GM21447 (cell line): Measurements from ENCODE around the gene PACSIN1.

ENCODE experiments used
- ATAC-seq: cut with Tn5 transposase; IDR thresholded peaks from one replicate; pipeline ENCODE4 v1.9.1; 2021; ENCODE audit not compliant: unreplicated experiment

PACSIN1 gene

GRCh38 chr6:34526992-34527728, 61.3 kb downstream of the PACSIN1 start:
- peak; percentile 81 for ATAC-seq

GRCh38 chr6:34527751-34528670, 62.1 kb downstream of the PACSIN1 start:
- ATAC-seq: no peak

GRCh38 chr6:34528996-34529664, 63.3 kb downstream of the PACSIN1 start:
- no peak for ATAC-seq

DNA sequence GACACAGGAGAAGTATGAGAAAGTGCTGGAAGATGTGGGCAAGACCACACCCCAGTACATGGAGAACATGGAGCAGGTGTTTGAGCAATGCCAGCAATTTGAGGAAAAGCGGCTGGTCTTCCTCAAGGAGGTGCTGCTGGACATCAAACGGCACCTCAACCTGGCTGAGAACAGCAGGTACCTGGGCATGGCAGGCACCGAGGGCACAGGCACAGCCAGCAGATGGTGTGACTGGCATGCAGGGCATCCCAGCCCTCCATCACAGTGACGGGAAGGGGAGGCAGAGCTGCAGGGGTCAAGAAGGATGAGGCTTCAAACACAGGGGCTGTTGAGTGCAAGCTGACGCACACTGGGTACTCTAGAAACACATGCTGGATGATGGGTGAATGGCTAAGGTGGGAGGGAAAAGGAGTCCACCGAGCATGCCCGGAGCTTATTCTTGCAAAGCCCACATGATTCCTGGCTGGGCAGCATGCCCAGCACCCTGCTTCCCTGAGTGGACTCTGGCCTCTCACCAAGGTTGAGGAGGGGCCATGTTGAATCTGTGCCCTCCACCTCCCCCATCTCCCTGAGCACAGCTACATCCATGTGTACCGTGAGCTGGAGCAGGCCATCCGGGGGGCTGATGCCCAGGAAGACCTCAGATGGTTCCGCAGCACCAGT, 63.9 kb downstream of the PACSIN1 start:
- ATAC-seq: no peak

DNA sequence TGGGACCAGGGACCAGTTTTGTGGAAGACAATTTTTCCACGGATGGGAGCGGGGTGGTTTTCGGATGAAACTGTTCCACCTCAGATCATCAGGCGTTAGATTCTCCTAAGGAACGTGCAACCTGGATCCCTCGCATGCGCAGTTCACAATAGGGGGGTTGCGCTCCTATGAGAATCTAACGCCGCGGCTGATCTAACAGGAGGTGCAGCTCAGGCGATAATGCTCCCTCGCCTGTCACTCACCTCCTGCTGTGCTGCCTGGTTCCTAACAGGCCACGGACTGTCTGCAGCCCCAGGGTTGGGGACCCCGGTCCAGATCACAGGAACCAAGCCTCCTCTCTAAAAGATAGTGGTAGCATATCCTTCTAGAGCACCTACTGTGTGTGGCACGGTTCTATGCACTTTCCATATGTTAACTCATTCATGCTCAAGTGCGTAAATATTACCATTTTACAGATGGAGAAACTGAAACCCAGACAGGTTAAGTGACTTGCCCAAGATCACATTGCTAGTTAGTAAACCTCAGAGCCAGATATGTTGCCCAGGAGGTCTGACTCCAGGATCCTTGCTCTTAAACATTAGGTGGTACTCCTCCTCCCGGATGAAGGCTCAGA, 65.0 kb downstream of the PACSIN1 start:
- no peak for ATAC-seq

- no peak for ATAC-seq
These were observed 65.8 kb downstream of the PACSIN1 start for GRCh38 chr6:34531580-34532201.

GRCh38 chr6:34532230-34532629, 66.4 kb downstream of the PACSIN1 start:
- no peak for ATAC-seq

GRCh38 chr6:34534146-34534545, 68.3 kb downstream of the PACSIN1 start:
- ATAC-seq: no peak

GRCh38 chr6:34534656-34535055, 68.8 kb downstream of the PACSIN1 start:
- ATAC-seq: no peak

DNA sequence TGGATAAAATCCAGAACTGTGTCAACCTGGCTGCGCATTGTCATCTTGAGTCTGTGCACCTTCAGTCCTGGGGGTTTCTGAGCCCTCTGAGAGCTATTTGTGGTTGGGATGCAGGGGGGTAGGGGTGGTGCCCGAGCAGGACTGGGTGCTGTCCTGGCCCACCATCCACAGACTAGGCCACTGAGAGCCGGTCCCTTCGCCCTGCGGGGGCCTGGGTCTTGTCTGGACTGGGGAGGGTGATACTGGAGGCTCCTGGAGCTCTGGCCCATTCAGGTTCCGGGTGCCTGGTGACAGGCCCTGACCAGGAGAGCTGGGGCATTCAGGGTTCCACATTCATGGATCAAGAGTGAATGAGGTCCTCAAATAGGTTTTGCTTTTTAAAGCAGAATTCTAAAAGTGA, 69.3 kb downstream of the PACSIN1 start:
- ATAC-seq: no peak

GRCh38 chr6:34535646-34536045, 69.8 kb downstream of the PACSIN1 start:
- ATAC-seq: no peak

- no peak for ATAC-seq
These were observed 70.5 kb downstream of the PACSIN1 start for GRCh38 chr6:34536251-34536958.

DNA sequence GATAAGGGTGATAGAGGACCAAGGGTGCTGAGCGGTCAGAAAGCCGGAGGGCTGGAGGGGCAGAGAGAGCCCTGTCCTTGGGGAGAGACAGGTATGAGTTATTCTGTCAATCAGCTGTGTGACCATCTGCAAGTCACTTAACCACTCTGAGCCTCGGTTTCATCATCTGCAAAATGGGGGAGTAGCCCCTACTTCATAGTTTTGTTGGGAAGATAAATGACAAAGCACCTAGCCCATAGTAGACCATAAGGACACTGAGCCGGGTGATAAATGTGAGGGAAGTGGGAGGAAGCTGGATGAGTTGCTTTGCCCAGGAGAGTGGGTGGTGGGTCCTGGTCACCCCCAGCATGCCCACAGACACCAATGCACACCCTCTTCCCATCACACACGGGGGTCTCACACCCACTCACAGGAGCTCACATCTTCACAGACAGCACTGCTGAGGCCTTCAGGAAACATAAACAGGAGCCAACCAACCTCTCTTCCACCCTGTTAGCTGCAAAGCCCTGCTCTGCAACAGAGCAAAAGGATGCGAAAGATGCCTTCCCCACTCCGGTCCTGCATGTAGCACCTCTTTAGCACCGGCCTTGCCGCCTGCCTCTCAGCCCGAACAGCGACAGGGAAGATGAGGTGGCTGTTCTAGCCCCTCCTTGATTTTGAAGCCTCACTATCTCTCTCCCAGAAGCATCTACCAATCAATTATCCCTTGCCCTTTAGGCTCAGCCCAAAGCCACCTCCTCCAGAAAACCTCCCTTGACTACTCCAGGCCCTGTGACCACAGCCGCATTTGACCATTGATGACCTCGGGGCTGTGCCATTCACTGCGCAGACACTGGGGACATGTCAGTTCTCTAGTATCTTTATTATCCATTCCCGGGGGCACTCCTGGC, 71.3 kb downstream of the PACSIN1 start:
- ATAC-seq: no peak

GRCh38 chr6:34537922-34538550, 72.2 kb downstream of the PACSIN1 start:
- ATAC-seq: no peak

GRCh38 chr6:34538581-34538980, 72.7 kb downstream of the PACSIN1 start:
- ATAC-seq: no peak

DNA sequence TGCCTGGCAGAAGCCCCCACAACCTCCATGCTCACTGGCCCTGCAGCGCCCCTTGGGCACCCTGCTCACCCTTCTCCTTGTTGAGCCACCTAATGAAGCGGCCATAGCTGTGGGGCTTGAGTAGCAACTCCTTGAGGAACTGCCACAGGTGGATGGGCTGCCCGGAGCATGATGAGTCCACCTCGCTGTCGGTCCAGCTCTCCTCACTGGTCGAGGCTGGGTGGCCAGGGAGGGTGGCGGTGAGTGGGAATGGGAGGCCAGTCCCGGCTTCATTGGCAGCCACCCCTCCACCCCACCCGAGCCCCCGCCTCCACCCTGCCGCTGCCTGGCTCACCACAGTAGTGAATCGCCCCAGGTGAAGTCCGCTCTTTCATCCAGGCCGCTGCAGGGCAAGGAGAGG, 73.3 kb downstream of the PACSIN1 start:
- no peak for ATAC-seq

DNA sequence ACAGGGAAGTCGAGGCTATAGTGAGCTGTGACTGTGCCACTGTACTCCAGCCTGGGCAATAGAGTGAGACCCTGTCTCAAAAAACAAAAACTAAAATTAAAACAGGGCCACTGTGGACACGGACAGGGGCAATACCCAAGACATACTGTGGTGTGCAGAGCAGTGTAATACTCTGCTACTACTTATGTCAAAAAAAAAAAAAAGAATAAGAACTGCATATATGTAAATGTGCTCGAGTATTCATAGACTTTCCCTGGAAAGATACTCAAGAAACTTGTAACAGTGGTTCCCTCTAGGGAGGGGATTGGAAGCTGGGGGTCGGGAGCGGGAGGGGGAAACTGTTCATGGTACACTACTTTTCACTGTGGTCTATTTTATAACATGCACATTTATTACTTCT, 74.3 kb downstream of the PACSIN1 start:
- ATAC-seq: no peak

DNA sequence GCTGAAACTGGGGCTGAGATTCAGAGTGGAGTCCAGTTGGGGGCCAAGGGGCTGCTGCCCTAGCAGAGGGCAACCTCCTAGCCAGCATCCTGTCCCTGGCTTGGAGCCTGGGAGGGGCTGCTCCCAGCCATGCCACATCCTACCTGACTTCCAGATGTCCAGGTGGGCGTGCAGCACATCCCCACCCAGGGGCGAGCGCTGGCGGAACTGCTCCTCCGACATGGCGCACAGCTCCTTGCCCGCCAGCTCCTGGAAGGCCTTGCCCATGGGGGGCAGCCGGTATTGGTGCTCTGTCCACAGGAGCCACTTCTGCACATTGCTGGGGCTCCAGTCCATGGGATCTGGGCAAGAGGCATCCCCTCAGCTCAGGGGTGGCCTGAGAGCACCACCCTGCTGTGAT, 75.0 kb downstream of the PACSIN1 start:
- ATAC-seq: no peak
